NCI-H1930 (cell line): ENCODE measurements around the gene FAN1.
"Not testable (repeated sequence)": the region's sequence is repeated elsewhere in the genome, so short reads cannot be mapped to it uniquely, and the experiment has no call there.

Experiments used
- DNase-seq, 2 experiments: peaks; one replicate each; lab custom pipeline; 2025; lab: John Stamatoyannopoulos, UW

FAN1 gene

DNA sequence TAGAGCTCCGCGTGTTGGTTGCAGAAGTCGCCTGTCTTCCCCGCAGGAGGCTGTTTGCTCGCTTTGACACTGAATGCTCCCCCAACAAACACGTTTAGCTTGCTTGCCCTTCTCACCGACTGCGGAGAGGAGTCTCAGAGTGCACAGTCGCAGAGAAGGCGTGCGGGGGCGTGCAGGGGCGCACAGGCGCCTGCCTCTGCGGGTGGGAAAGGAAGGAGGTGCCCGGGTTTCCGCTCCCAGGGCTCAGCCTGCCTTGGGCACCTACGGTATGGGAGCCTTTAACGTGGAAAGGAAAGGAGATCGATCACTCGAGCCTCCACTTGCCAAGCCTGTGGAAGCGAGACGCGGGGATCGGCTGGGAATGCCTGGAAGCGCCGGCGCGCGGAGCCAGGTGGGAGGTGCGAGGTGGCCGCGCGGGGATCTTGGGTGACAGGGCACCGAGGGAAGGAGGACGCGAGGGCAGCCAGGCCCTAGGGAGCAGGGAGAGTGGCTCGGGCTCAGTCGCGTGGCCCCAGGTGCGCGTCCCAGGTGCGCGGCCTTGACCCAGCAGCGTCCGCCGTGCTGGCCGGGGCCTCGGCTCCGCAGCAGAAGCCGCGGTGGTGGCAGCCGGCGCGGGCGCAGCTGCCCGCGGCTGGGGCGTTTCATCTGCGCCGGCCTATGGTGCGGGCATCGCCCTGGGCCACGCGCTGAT is at the start of gene FAN1:
Gene FAN1 (plus strand): TSS at position 419 of the 691 bp plus-strand sequence. CDS start 749 bp downstream, outside the sequence.
- DNase-seq, result peak; percentile 49

DNA sequence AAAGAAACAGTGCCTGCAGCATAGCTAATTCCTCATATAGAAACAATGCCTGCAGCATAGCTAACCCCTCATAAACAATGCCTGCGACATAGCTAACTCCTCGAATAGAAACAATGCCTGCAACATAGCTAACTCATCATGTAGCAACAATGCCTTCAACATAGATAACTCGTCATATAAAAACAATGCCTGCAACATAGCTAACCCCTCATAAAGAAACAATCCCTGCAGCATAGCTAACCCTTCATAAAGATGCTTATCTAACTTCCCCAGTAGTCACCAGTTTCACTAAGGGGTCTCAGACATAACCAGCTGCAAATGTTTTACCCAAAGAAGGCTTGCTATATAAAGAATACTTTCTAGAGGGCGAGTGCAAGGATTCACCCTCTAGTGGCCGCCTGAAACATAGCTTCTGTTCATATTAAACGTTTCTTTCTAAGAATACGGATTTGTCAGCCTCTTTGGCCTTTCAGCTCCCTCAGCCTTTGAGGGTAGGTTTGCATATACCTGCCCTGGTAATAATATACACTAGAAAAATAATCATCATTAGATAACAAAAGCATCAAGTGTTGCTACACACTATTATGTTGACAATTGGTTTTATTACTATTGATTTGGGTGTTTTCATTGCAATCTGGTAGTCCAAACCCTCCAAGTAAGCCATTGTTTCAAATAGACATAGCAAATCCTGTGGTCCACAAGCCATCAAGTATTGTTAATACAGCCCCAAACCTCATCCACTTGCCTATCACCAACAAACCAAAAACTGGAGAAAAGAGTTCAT is 44.4 kb upstream of the FAN1 start:
- DNase-seq, result no peak

- DNase-seq, result no peak
Observed at GRCh38 chr15:30865257-30865656, 38.5 kb upstream of the FAN1 start.

GRCh38 chr15:30870681-30871080 is 33.0 kb upstream of the FAN1 start:
- no peak for DNase-seq

- no peak for DNase-seq
Observed at GRCh38 chr15:30872341-30872748, 31.4 kb upstream of the FAN1 start.

DNA sequence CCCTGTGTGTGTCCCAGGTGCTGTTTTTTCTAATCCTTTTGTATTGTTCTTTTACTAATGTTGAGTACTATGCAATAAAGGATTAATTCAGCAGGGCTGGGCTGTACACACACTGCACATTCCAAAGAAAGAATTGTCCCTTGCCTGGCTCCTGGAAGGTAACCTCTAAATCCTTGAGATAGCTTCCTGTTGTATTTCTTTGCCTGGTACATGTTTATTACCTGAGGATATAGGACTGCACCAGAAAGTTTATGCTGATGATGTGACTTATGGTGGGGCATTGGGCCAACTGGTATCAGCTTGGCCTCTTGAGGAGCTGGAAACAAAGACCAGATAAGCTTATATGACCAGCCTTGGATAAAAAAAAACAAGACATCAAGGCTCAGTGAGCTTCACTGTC is 26.6 kb upstream of the FAN1 start:
- no peak for DNase-seq

- DNase-seq, result no peak
Observed at GRCh38 chr15:30878515-30878914, 25.2 kb upstream of the FAN1 start.

- DNase-seq, result no peak
Observed at GRCh38 chr15:30882849-30883433, 20.8 kb upstream of the FAN1 start.

DNA sequence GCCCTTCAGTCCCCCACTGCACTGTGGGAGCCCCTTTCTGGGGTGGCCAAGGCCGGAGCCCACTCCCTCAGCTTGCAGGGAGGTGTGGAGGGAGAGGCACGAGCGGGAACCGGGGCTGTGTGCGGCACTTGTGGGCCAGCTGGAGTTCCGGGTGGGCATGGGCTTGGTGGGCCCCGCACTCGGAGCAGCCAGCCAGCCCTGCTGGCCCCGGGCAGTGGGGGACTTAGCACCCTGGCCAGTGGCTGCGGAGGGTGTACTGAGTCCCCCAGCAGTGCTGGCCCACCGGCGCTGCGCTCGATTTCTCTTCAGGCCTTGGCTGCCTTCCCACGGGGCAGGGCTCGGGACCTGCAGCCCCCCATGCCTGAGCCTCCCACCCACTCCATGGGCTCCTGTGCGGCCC is 20.0 kb upstream of the FAN1 start:
- not testable (repeated sequence) for DNase-seq

GRCh38 chr15:30885814-30886213 is 17.9 kb upstream of the FAN1 start:
- DNase-seq, result no peak

GRCh38 chr15:30889196-30889595 is 14.5 kb upstream of the FAN1 start:
- DNase-seq, result no peak

- DNase-seq, result no peak
Observed at GRCh38 chr15:30895461-30896210, 8.1 kb upstream of the FAN1 start.

- DNase-seq, result no peak
Observed at GRCh38 chr15:30896211-30896606, 7.5 kb upstream of the FAN1 start.

DNA sequence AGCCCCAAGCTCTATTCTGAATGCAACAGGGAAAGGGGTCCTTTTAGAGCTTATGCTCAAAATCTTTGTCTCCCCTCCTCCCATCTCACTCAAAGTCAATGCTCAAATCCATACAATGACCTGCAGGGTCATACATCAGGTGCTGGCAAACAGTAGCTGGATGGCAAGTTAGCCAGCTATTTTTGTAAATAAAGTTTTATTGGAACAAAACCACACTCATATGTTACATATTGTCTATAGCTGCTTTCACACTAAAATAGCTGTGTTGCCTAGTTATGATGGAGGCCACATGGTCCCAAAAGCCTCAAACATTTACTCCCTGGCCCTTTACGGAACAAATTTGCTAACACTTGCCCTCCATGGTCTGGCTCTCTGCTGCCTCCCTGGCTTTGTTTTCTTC is 1.8 kb upstream of the FAN1 start:
- DNase-seq, result no peak

- DNase-seq, result no peak
Observed at GRCh38 chr15:30904812-30905211, 1.1 kb downstream of the FAN1 start.

GRCh38 chr15:30905821-30906220 is 2.1 kb downstream of the FAN1 start:
- DNase-seq, result no peak

- DNase-seq, result no peak
Observed at GRCh38 chr15:30906366-30906765, 2.7 kb downstream of the FAN1 start.

- DNase-seq, result no peak
Observed at GRCh38 chr15:30913761-30914160, 10.0 kb downstream of the FAN1 start.

GRCh38 chr15:30917013-30917412 is 13.3 kb downstream of the FAN1 start:
- DNase-seq, result no peak

- DNase-seq, result no peak
Observed at GRCh38 chr15:30917675-30918074, 14.0 kb downstream of the FAN1 start.

GRCh38 chr15:30918366-30918765 is 14.7 kb downstream of the FAN1 start:
- DNase-seq, result no peak

GRCh38 chr15:30919877-30920550 is 16.3 kb downstream of the FAN1 start:
- no peak for DNase-seq
